ENCODE measurements around the gene VKORC1.

The VKORC1 gene

GRCh38 chr16:31129568-31130335, 35.2 kb upstream of the VKORC1 start:
- DNase-seq = no peak

- no peak for DNase-seq
Observed at GRCh38 chr16:31128711-31129567, 34.3 kb upstream of the VKORC1 start.

GRCh38 chr16:31127182-31127581, 32.6 kb upstream of the VKORC1 start:
- no peak for DNase-seq

GRCh38 chr16:31125844-31126243, 31.2 kb upstream of the VKORC1 start:
- no peak for DNase-seq

DNA sequence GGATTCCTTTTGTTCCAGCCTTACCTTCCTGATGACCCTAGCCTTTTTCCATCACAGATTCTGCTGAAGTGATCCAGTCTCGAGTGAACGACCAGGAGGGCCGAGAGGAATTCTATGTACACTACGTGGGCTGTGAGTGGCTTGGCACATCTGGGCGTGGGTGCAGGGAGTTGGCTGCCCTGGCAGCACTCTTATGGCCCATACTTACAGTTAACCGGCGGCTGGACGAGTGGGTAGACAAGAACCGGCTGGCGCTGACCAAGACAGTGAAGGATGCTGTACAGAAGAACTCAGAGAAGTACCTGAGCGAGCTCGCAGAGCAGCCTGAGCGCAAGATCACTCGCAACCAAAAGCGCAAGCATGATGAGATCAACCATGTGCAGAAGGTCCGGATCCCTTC, 25.5 kb upstream of the VKORC1 start:
- DNase-seq = no peak

GRCh38 chr16:31118223-31119155, 23.9 kb upstream of the VKORC1 start:
- DNase-seq = no peak

DNA sequence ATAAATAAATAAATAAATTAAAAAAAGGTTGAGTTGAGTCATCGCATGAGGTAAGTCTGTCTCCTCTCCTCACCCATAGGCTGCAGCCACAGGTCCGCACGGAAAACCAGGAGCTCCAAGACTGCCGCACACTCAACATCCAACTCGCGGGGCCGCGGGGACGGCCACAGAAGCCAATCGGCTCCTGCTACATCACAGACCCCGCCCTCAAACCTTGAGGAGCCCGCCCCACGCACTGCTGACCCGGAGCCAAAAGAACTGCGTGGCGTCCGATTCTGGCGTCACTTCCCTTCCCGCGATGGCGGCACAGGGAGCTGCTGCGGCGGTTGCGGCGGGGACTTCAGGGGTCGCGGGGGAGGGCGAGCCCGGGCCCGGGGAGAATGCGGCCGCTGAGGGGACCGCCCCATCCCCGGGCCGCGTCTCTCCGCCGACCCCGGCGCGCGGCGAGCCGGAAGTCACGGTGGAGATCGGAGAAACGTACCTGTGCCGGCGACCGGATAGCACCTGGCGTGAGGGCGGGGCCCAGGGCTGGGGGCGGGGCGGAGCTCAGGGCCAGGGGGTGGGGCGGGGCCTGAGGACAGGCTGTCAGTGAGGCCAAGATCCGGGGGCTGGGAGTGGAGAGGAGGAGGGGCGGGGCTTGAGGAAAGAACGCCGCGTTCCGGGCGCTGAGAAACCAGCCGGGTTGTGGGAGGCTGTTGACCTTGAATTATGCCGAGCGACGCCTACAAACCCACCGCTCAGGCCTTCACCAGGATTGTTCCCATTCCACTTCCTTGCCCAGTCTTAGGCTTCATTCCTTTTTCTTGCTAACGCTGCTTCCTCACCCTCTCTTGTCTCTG, 23.0 kb upstream of the VKORC1 start, which contains the start of gene KAT8:
Gene KAT8, plus strand, starts transcription at position 281 of the 839 bp plus-strand sequence. Its CDS starts 18 bp downstream, at position 299.
- DNase-seq = peak; percentile 95

DNA sequence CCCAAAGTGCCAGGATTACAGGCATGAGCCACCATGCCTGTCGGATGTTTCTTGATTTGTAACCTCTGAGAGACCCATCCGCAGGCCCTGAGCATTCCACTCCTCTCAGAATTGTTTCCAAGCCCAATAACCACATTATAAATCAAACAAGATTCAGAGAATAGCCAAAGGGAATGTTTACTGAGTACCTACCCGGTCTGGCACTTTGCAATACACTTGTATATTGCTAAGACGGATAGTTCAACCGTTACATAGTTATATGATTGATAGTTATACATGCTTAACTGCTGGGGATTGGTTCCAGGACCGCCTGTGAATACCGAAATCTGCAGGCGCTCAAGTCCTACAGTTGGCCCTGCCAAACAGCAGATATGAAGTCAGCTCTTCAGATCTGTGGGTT, 19.9 kb upstream of the VKORC1 start:
- DNase-seq = no peak

GRCh38 chr16:31113121-31114120, 18.8 kb upstream of the VKORC1 start:
- no peak for DNase-seq

- DNase-seq = no peak
Observed at GRCh38 chr16:31112711-31113110, 18.1 kb upstream of the VKORC1 start.

- no peak for DNase-seq
Observed at GRCh38 chr16:31111881-31112466, 17.4 kb upstream of the VKORC1 start.

DNA sequence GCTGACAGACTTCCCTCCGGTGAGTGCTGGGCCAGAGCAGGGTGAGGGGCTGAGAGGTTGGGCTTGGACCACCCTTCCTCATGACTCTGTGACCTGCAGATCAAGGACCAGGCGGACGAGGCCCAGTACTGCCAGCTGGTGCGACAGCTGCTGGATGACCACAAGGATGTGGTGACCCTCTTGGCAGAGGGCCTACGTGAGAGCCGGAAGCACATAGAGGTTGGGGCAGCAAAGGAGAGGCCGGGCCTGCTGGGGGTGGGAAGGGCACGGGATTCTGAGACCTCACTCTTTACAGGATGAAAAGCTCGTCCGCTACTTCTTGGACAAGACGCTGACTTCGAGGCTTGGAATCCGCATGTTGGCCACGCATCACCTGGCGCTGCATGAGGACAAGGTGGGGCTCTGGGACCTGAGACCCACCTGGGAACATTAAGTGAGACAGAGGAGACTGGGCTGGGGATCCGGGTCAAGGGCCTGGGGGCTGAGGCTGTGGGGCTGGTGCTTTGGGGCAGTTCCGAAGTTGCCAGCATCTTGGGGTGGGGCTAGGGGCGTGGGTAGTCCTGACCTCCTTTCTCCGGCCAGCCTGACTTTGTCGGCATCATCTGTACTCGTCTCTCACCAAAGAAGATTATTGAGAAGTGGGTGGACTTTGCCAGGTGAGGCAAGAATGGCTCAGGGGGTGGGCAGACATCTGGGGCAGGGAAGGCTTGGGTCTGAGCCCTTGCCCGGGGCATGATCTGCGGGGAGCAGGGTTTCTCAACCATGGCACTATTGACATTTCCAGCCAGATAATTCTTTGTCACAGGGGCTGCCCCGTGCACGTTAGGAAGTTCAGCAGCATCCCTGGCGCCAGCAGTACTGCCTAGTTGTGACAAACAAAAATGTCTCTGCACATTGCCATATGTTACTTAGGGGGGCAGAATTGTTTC, 15.8 kb upstream of the VKORC1 start:
- DNase-seq = no peak

DNA sequence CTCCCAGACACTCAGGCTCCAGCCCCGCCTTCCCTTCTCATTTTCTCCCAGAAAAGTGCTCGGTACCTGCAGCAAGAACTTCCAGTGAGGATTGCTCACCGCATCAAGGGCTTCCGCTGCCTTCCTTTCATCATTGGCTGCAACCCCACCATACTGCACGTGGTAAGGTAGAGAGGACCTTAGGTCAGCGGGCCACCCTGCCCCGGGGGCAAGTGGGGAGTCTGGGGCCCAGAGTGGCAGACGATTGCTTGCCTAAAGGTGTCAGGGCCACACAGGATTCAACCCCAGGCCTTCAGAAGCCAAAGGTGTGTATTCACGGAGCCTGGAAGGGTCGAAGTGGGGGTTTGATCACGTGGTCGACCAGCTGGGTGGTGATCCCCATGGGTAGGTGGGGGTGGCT, 15.0 kb upstream of the VKORC1 start:
- DNase-seq = no peak

DNA sequence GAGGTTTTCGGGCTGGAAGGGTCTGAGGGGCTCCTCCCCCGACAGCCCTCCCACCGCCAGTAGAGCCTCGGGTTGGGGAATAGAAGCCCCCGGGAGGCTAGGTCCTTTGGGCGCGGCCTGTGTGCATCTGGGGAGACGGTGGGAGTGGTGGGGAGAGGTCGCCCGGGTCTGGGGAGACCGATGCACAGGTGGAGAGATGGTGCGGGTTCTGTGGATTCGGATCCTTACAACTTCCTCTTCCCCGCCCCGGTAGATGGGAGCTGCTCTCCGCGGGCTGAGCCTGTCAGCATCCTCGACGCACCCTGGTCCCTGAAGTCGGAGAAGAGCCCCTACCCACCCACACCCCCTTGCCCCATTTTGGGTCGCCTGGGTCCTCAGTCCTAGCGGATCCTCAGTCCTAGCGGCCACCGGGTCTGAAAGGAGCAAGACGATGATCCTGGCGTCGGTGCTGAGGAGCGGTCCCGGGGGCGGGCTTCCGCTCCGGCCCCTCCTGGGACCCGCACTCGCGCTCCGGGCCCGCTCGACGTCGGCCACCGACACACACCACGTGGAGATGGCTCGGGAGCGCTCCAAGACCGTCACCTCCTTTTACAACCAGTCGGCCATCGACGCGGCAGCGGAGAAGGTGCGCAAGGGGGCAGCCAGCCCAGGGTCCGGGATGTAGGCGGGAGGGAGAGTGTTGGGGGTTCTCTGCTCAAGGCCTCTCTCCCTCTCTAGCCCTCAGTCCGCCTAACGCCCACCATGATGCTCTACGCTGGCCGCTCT, 14.4 kb upstream of the VKORC1 start:
- no peak for DNase-seq

DNA sequence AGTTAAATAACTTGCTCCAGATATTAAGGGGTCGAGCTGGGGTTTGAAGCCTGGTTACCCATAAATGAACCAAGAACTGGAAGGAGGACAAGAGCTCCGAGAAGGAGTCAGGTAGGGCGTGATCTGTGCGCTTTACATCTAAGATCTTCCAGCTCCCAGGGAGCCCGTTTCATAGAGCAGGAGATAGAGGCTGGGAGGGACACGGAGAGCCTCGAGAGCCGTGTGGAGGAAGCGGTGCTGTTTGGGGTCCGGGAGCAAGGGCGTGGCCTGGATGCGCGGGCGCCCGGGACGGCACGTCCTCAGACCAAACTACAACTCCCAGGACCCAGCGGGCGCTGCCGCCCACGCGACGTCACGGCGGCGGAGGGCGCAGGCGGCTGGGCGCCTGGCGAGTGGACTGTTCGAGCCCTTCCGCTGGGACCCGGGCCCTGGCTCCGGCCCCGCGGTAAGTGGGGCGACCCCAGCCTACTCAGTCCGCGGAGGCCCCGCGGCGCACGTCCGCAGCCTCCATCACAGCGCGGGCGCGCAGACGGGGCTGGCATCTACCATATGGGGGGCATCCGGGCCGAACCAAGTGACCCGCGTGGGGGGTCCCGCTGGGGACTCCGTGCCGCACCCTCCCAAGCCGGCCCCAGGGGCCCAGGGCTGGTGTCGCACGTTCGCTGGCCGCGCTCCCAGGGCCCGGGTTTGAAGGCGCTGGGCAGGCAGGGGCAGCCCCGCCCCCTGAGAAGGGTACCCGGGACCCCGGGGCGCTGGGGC, 13.6 kb upstream of the VKORC1 start, which contains the start of gene BCKDK:
Gene BCKDK, plus strand, starts transcription at position 352 of the 759 bp plus-strand sequence. CDS start 838 bp downstream, outside the sequence.
- peak; percentile 70 for DNase-seq

DNA sequence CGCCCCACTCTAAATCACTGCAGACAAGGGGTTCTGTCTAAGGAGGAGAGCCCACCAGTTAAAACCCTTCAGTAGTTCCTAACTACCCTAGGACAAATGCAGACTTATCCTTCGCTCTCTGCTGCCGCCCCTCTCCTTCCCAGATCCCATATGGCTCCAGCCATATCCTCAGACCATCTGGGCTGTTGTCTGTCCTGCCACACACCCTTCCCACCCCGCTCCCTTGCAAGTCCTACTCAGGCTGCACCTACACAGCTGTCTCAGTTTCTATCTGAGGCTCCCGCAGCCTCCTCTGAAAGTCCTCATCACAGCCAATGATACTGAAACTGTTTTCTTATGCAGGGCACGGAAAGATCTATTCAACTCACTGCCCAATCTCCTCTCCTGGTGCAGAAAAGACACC, 12.9 kb upstream of the VKORC1 start:
- DNase-seq = no peak
